Mucosa of descending colon (tissue), 3 donors: ENCODE data around the gene DYNC1LI2. TPM values are rescaled to one million over a fixed set of nuclear protein-coding genes. Genes with fewer than 3 reads are reported as not detected.

Source experiments
- ATAC-seq: fragments of 200-7000 bp; cut with Tn5 transposase; one replicate; pipeline ENCODE4 v1.9.1; 2020; ENCODE audit warnings: mild to moderate bottlenecking, moderate library complexity
- DNase-seq, 3 donors: peaks; one replicate each; pipeline ENCODE4 v3.0.0-alpha.2; 2020
- H3K36me3 ChIP-seq: fragments of 200-600 bp; one replicate; pipeline ENCODE4 v1.8.0; 2021; ENCODE audit warnings: low read depth, mild to moderate bottlenecking
- H3K4me1 ChIP-seq: fragments of 200-600 bp; one replicate; pipeline ENCODE4 v1.8.0; 2021; ENCODE audit warnings: low read depth, mild to moderate bottlenecking
- H3K4me3 ChIP-seq: fragments of 200-600 bp; one replicate; pipeline ENCODE4 v1.8.0; 2021; ENCODE audit warnings: mild to moderate bottlenecking
- H3K9me3 ChIP-seq: fragments of 200-600 bp; one replicate; pipeline ENCODE4 v1.8.0; 2021; ENCODE audit warnings: mild to moderate bottlenecking
- intact Hi-C, 2 donors: fragments of 100-400 bp; cut with DNase I in 1 of 2; cut with micrococcal nuclease in 1 of 2; formaldehyde crosslinking; loops; one replicate each; pipeline versions ENCODE4 v1.11.0 to v1.11.1; 2022; cut with DNase I, micrococcal nuclease
- total RNA-seq, 3 donors: library from RNA; stranded (reverse); fragmentation: NEBNext Ultra II Directional in 2 of 3; extraction: Animal tissue kit (Norgen Biotek cat#: 25700) in 2 of 3; gene quantifications; one replicate each; pipeline versions ENCODE4 v1.2.1 to v1.2.4, GENCODE V29; 2021 to 2023
- TF ChIP-seq, protein P1 (sequence below): fragments of 200-600 bp; IDR thresholded peaks from one replicate; pipeline ENCODE4 v1.8.0; 2022; ENCODE audit warnings: antibody characterized with exemption, mild to moderate bottlenecking
- donor health status: DM: no; HTN: no; CAD: no; lungs with moderate emphysema.
- donor health status: DM: no; HTN: no; CAD: no.
- donor health status: DM: no; HTN: yes; CAD: no.

Gene DYNC1LI2
- total RNA-seq, 3 donors from 2014 or later: 153 to 249 (median 217) TPM

DNA sequence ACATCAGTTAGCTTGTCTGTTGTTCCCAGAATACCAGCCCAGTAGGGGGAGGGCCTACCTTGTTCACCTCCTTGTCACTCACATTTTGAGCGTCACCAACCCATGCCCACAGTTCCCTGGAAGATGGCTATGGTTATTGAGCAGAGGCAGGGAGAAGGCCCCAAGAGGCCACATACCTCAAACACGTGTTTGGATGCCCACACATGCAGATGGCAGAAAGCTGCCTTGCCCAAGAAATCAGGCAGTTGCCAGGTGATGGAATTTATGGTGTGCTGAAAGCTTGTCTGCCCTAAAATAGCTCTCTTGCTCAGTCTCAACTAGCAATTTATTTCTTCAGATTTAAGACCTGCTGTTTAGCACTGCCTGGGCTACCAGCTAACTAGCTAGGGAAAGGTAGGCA, 38.3 kb downstream of the DYNC1LI2 start:
- Histone ChIP-seq H3K4me3 (no peak overlapping the region), H3K36me3 (no peaks in the 10 kb centered on the region), H3K4me1 (peaks cover 14% of the 10 kb centered on the region), H3K9me3 (no peaks in the 10 kb centered on the region)
- no peak for ATAC-seq
- TF ChIP-seq, protein P1, sequence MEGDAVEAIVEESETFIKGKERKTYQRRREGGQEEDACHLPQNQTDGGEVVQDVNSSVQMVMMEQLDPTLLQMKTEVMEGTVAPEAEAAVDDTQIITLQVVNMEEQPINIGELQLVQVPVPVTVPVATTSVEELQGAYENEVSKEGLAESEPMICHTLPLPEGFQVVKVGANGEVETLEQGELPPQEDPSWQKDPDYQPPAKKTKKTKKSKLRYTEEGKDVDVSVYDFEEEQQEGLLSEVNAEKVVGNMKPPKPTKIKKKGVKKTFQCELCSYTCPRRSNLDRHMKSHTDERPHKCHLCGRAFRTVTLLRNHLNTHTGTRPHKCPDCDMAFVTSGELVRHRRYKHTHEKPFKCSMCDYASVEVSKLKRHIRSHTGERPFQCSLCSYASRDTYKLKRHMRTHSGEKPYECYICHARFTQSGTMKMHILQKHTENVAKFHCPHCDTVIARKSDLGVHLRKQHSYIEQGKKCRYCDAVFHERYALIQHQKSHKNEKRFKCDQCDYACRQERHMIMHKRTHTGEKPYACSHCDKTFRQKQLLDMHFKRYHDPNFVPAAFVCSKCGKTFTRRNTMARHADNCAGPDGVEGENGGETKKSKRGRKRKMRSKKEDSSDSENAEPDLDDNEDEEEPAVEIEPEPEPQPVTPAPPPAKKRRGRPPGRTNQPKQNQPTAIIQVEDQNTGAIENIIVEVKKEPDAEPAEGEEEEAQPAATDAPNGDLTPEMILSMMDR: no peak
- intact Hi-C loops: no loop called here
- DNase-seq: no peak

DNA sequence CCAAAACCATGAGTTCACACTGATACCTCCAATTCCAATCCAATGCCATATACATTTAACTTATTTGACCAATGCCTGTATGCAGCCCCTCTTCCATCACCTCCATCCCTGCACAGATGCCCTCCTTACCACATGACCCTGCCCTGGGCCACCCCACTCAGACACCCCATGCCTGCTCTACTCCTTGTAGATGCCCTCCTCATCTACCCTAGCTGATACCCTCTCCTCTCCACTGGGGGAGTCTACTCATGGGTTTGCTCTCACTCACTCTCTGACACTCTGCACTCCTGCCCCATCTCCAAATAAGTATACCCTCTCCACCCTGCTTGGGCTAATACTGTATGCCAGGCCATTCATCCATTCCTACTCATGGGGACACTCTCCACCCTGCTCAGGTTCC, 38.9 kb downstream of the DYNC1LI2 start:
- Histone ChIP-seq H3K4me1 (peaks cover 14% of the 10 kb centered on the region), H3K36me3 (no peaks in the 10 kb centered on the region), H3K9me3 (no peaks in the 10 kb centered on the region), H3K4me3 (no peak overlapping the region)
- TF ChIP-seq, protein P1: no peak
- intact Hi-C loops: no loop called here
- DNase-seq (no peak), ATAC-seq (no peak)

DNA sequence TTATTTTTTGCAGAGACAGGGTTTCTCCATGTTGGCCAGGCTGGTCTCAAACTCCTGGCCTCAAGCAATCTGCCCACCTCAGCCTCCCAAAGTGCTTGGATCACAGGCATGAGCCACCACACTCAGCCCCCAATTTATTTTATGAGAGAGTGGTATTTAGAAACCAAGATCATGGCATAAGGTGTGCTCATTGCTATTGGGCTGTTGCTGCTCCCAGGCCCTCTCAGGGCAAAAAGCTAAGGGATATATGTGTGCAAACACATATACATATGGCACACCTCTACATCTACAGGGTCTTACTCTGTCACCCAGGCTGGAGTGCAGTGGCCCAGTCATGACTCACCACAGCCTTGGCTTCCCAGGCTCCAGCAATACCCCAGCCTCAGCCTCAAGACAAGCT, 39.8 kb downstream of the DYNC1LI2 start:
- Histone ChIP-seq H3K4me3 (no peak overlapping the region), H3K4me1 (peaks cover 17% of the 10 kb centered on the region), H3K9me3 (no peaks in the 10 kb centered on the region), H3K36me3 (no peaks in the 10 kb centered on the region)
- no peak for ATAC-seq
- intact Hi-C loops: no loop called here
- TF ChIP-seq, protein P1: no peak
- no peak for DNase-seq

DNA sequence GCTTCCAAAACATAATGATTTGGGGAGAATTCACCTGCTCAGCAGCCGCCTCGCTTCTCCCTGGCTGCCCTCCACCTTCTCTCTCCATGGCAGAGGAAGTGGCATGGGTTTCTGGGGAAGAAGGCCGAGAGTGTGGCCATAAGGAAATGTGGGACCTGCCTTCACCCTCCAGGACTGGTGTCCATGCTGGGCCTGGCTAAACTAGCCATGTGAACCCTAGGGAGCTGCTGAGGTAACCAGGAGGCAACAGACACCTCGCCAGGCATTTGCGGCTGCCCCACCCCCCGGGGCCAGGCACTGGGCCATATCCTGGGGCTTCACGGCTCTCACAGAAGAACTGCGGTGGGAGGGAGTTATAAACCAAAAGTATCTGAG, 44.9 kb downstream of the DYNC1LI2 start:
- ATAC-seq (peak; percentile 74), DNase-seq (peak; percentile 63 to 77 (median 66))
- intact Hi-C loops: no loop called here
- no peaks in the 10 kb centered on the region for H3K36me3 ChIP-seq
- TF ChIP-seq, protein P1: no peak
- H3K4me1 ChIP-seq: peaks cover 14% of the 10 kb centered on the region
- no peak overlapping the region for H3K4me3 ChIP-seq
- H3K9me3 ChIP-seq: no peaks in the 10 kb centered on the region

DNA sequence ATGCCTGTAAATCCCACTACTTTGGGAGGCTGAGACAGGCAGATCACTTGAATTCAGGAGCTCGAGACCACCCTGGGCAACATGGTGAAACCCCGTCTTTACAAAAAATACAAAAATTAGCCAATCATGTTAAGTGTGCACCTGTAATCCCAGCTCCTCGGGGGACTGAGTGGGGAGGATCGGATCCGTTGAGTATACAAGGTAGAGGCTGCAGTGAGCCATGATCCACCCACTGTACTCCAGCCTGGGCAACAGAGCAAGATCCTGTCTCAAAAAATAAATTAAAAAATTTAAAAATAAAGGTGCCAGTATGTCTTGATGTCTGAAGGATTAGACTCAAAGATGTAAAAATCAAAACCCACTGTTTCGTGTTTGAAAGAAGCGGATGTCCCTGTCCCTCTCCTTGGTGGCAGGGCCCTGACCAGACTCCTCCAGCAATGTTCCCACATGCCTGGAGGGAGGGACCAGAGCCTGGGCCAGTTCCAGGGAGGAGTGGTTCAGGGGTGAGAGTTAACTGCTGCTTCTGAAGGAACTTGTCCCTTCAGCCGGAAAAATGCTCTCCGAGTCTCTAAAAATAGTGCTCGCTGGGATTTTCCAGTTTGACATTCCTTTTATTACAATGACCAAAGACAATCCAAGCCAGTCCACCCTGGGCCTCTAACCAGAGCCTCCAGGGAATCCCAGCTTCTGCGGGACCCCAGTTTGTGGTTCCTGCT, 45.5 kb downstream of the DYNC1LI2 start:
- DNase-seq: peak; percentile 77 to 84 (median 83)
- TF ChIP-seq, protein P1: no peak
- no peaks in the 10 kb centered on the region for H3K36me3 ChIP-seq

More for the DNA sequence above, 45.5 kb downstream of the DYNC1LI2 start:
- Histone ChIP-seq H3K9me3 (no peaks in the 10 kb centered on the region), H3K4me1 (peaks cover 14% of the 10 kb centered on the region), H3K4me3 (no peak overlapping the region)
- ATAC-seq: peak; percentile 96
- intact Hi-C loops: no loop called here
